Lower leg skin (tissue), 3 donors: ENCODE results near the gene SLCO2B1.

Experiments
- POLR2A ChIP-seq, 2 donors: fragments of 450-650 bp; IDR thresholded peaks; one replicate each; pipeline ENCODE4 v1.6.1; 2016 to 2017; ENCODE audit warnings: antibody characterized with exemption in 2 of 2, mild to moderate bottlenecking in 1 of 2, moderate library complexity in 1 of 2
- TF ChIP-seq, protein P1 (sequence below), 3 donors: fragments of 450-650 bp; IDR thresholded peaks; one replicate each; pipeline ENCODE4 v1.5.1; 2016; ENCODE audit warnings: antibody characterized with exemption in 3 of 3, mild to moderate bottlenecking in 3 of 3, moderate library complexity in 2 of 3

DNA sequence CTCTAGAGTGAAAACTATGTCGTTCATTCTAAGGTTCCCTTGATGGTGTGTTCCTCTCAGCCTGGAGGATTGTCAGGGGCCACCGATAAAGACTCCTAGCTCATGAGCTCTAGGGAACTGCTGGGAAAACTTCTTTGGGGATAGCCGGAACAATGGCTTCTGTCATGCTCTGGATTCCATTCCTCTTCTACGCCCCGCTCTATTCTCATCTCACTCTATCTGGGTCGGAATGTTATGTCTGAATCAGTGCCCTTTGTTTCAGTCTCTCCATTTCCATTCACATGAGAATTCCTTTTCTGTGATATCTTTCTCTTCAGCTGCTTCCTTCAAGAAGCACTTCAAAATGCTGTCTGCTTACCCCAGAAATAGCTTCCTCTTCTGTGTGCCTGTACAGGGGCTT is 16.9 kb upstream of the SLCO2B1 start:
- TF ChIP-seq, protein P1, sequence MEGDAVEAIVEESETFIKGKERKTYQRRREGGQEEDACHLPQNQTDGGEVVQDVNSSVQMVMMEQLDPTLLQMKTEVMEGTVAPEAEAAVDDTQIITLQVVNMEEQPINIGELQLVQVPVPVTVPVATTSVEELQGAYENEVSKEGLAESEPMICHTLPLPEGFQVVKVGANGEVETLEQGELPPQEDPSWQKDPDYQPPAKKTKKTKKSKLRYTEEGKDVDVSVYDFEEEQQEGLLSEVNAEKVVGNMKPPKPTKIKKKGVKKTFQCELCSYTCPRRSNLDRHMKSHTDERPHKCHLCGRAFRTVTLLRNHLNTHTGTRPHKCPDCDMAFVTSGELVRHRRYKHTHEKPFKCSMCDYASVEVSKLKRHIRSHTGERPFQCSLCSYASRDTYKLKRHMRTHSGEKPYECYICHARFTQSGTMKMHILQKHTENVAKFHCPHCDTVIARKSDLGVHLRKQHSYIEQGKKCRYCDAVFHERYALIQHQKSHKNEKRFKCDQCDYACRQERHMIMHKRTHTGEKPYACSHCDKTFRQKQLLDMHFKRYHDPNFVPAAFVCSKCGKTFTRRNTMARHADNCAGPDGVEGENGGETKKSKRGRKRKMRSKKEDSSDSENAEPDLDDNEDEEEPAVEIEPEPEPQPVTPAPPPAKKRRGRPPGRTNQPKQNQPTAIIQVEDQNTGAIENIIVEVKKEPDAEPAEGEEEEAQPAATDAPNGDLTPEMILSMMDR (IDR thresholded peaks at IDR 0.05), result no peak
- no peak for TF ChIP-seq POLR2A (IDR thresholded peaks at IDR 0.05)
